HG03520 (cell line): Measurements from ENCODE around the gene ACADSB.

Experiments
- ATAC-seq: cut with Tn5 transposase; IDR thresholded peaks from one replicate; pipeline ENCODE4 v1.9.1; 2021; ENCODE audit warnings: mild to moderate bottlenecking, moderate library complexity; ENCODE audit not compliant: unreplicated experiment

The ACADSB gene

GRCh38 chr10:123008355-123009104 lies at the start of gene ACADSB, which contains the start of gene IKZF5:
Gene ACADSB, plus strand, starts transcription at chr10:123009006. Its CDS starts 24 bp downstream, at chr10:123009030.
Gene IKZF5, minus strand, starts transcription at chr10:123008795. Its CDS starts 10,170 bp downstream, at chr10:122998625.
- peak; percentile 78 for ATAC-seq

GRCh38 chr10:122962405-122962804 lies 46.4 kb upstream of the ACADSB start:
- ATAC-seq, result no peak

DNA sequence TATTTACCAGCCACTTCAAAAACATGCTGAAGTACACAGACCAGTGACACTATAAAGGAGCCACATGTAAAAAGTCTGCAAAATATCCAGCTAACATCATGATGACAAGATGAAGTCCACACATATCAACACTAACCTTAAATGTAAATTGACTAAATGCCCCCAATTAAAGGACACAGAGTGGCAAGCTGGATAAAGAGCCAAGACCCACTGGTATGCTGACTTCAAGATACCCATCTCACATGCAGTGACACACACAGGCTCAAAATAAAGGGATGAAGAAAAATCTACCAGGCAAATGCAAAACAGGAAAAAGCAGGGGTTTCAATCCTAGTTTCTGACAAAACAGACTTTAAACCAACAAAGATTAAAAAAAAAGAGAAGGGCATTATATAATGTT lies 41.9 kb upstream of the ACADSB start:
- ATAC-seq, result no peak

DNA sequence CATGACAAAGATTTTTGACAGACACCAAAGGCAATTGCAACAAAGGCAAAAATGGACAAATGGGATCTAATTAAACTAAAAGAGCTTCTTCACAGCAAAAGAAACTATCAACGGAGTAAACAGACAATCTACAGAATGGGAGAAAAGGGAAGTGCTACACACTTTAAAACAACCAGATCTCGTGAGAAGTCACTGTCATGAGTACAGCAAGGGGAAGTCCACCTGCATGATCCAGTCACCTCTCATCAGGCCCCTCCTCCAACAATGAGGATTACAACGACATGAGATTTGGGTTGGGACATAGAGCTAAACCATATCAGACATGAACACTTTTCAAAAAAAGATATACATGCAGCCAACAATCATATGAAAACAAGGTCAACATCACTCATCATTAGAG lies 40.1 kb upstream of the ACADSB start:
- no peak for ATAC-seq

GRCh38 chr10:122974023-122974422 lies 34.8 kb upstream of the ACADSB start:
- ATAC-seq, result no peak

DNA sequence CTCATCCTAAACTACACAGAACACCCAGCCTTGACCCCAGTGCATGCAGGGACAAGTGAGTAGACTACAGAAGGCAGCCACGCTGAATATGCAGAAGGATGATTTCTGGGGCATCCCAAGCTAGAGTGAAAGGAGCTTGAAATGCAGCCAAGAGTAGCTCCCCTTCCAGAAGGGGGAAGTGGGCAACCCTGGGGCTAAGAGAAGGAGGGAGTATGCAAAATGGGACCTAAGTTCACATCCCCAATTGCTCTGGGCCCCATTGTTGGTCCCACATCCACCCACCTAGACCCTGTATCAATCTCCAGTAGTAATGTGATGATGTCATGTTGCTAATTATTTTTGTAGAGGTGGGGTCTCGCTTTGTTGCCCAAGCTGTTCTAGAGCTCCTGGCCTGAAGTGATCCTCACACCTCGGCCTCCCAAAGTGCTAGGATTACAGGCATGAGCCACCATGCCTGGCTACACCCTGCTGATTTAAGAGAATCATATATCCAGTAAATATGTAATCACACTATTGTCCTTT lies 34.2 kb upstream of the ACADSB start:
- ATAC-seq, result no peak

DNA sequence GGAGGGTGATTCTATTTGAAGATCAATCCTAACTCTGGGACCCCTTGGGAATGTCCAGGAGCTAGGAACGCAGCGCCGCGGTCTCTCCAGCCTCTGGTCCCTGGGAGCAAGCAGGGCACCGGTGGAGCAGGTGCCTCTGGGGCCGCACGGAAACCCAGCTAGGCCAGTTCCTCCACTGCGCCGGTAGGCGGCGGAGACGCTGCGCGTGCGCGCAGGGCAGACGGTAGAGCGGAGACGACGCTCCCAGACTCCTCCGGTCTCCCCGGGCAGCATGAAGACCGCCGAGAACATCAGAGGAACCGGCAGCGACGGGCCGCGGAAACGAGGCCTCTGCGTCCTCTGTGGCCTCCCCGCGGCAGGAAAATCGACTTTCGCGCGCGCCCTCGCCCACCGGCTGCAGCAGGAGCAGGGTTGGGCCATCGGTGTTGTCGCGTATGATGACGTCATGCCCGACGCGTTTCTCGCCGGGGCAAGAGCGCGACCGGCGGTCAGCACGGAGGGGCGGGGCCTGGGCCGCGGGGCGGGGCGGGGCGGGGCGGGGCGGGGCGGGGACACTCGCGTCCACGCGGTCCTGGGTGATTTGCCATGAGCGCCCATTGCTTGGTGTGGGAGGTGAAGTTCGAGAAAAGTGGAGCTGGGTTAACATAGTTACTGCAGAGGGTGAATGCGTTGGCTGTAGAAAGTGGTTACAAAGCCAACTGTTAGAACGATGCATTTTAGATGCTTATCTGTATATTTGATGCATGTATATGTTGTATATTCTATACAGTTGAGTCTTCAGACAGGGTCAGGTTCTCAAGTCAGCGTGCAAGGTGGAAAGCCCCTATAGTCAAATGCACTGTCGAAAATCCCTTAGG lies 28.4 kb upstream of the ACADSB start, which contains the start of gene PSTK:
Gene PSTK, plus strand, starts transcription at position 193 of the 857 bp plus-strand sequence. Its CDS starts 79 bp downstream, at position 272.
- peak; percentile 89 for ATAC-seq

DNA sequence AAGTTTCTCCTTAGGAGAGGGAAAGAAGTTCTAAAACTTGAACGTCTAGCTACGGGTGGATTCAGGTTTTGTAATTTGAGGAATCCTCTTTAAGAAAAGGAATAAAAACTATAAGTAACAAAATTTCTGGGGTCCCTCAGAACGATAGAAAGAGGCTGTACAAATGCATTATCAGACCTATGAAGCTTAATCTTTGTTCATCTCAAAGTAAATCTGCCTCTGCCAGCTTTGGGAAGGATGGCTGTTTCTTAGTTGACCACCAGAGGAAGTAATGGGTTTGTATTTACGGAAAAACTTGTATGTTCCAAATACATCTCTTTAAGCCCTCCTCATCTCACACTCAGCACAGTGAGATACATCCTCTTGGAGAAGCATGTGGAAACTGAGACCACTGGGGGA lies 27.7 kb upstream of the ACADSB start:
- ATAC-seq, result no peak

GRCh38 chr10:122983898-122984297 lies 24.9 kb upstream of the ACADSB start:
- no peak for ATAC-seq

- no peak for ATAC-seq
Measured at GRCh38 chr10:122984708-122985107, 24.1 kb upstream of the ACADSB start.

DNA sequence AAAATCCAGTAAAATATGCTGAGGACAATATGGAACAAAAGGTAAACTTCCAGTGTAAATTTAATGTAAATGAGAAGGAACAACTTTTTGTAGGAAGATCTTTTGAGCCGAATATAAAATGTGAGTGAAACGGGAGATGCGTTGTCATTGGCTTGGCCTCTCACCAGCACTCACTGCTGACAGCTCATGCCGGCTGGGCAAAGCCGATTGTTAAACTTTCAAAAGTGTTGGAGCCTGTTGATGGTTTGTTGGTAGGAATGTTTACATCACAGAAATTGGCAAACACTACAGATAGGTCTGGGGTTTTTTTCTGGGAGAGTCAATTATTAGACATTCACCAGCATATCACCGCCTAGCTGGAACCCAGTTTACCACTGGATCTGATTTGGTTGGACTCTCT lies 22.5 kb upstream of the ACADSB start:
- ATAC-seq, result no peak

DNA sequence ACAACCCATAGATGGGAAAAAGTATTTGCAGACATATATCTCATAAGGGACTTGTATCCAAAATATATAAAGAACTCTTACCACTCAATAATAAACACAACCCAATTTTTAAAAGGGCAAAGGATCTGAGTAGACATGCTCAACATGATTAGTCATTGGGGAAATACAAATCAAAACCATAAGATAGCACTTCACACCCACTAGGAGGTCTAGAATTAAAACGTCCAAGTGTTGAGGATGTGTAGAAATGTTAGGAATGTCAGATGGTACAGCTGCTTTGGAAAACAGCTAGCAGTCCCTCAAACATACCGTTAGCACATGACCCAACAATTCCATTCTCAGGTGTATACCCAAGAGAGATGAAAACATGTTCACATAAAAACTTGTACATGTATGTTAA lies 20.3 kb upstream of the ACADSB start:
- ATAC-seq, result no peak

GRCh38 chr10:122990278-122990677 lies 18.5 kb upstream of the ACADSB start:
- ATAC-seq, result no peak

DNA sequence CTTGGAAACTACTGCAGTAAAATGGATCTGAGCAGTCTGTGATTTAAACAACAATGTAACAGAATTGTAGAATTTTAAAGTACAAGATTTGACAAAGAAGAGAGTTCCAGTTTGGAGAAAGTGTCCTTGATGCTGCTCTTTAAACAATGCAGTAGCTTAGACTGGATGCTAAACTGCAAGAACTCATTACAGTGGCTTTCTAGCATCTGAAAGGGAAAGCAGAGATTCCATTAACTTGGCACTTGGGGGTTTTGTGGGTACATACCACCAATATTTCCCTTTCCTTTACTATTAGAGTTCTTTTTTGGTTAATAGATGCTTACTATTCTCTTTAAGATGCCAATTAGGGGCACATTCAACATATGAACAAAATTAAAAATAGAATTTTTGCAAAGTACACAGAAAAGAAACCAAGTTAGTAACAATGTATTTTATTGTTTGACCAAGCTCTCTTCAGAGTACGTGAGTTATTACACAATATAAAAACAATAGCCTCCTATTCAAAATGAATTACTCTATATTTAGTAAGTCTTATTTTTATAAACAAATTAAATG lies 16.7 kb upstream of the ACADSB start:
- no peak for ATAC-seq

DNA sequence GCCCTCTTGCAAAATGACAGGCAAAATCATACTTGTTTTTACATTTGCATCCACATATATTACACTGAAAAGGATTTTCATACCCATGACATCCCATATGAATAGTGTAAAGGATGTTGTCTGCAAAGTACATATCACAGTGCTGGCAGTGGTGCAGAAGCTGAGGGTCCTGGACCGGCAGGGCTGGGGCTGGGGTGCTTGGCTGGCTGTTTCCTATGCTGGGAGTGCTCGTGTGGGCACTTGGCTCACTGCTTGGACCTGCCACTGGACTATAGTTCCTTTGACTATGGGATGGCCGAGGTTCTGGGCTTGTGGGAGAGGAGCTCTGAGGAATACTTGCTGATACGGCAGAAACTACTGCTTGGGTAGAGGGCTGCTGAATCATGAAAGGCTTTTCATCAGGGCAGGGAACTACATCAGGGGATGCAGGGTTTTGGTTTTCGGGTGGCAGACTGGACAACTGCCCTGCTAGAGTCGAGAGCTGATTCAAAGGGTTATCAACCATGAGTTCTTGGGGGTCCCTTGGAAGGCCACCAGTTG lies 14.9 kb upstream of the ACADSB start:
- no peak for ATAC-seq

GRCh38 chr10:122995936-122996335 lies 12.9 kb upstream of the ACADSB start:
- no peak for ATAC-seq

DNA sequence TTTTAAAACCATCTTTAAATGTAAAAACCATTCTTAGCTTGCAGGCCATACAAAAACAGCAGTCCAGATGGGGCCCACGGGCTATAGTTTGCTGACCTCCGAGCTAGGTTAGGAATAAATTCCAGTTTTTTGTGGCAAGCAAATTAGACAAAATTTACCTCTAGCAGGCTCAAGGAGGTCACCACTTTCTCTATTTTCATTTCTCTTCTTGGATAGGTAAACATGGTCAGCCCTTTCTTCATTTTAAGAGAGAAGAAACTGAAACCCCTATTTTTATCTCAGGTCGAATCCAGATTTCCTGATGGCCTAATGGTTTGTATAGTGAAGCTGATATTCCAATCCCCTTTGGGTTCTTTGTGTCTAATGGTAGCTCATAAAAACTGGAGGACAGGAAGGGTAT lies 10.9 kb upstream of the ACADSB start:
- ATAC-seq, result no peak

DNA sequence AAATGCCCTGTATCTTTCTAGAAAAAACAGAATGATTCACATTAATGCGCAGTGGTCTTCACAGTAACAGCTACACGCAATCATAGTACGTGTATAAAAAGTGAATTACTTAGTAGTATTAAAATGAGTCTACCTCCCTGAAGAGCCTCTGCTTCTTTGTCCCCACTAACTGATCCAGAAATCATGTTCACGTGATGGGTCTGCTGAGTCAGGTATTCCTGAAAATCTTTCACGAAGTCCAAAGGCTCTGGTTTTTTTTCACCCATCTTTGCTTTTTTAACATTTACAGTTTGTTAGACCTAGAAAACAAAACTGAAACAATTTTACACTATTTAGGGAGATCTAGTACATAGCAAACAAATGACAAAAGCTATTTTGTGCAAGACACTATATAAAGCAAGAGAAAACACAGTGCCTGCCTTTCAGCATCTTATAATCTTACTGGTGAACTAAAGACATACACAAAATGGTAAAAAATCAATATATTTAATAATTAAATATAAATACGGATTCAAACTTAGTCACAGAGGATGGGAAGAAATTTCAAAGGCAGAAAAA lies 10.4 kb upstream of the ACADSB start:
- ATAC-seq, result no peak

GRCh38 chr10:122998934-122999333 lies 9.9 kb upstream of the ACADSB start:
- ATAC-seq, result no peak

DNA sequence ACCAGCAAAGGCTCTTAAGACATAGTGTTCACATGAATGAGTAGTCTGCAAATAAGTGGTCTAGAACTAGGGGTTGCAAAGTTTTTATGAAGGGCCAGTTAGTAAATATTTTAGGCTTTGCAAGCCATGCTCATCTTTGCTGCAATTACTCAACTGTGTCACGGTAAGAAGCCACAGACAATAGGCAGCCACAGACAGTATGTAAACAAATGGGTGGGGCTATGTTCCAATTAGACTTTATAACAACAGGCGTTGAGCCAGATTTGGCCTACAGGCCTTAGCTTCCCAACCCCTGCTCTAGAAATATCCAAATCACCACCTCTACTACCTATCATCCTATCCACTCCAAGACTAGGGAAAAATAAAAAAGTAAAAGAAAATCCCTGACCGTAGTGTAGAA lies 9.5 kb upstream of the ACADSB start:
- no peak for ATAC-seq

- no peak for ATAC-seq
Measured at GRCh38 chr10:123000155-123000554, 8.7 kb upstream of the ACADSB start.
